Activated CD4-positive, alpha-beta T cell treated with anti-CD3 and anti-CD28 coated beads for 36 hours (primary cell): ENCODE measurements around the gene ABCB9. TPM values are rescaled to one million over a fixed set of nuclear protein-coding genes. Genes with fewer than 3 reads are reported as not detected.
"Not testable (repeated sequence)": the region's sequence is repeated elsewhere in the genome, so short reads cannot be mapped to it uniquely, and the experiment has no call there.

Experiments used
- ATAC-seq: fragments of 200-7000 bp; cut with Tn5 transposase; one replicate; pipeline ENCODE4 v1.10.0; 2021; ENCODE audit warnings: mild to moderate bottlenecking, moderate library complexity
- CTCF ChIA-PET: fragments of 350-600 bp; sonication (Branson Sonifier 250); formaldehyde crosslinking; loops from one replicate; lab custom pipeline; 2021; ENCODE audit warnings: antibody characterized with exemption; lab: Charles Lee
- POLR2A ChIA-PET: fragments of 350-600 bp; sonication (Branson Sonifier 250); formaldehyde crosslinking; loops from one replicate; lab custom pipeline; 2021; ENCODE audit warnings: antibody characterized with exemption, inconsistent platforms; lab: Charles Lee
- DNase-seq: peaks from one replicate; pipeline ENCODE4 v3.0.0-alpha.2; 2020
- H3K27ac Mint-ChIP-seq: one replicate; pipeline ENCODE4 v1.8.0; 2021; ENCODE audit warnings: mixed read lengths
- H3K27me3 Mint-ChIP-seq: one replicate; pipeline ENCODE4 v1.8.0; 2021; ENCODE audit warnings: mixed read lengths
- H3K36me3 Mint-ChIP-seq: one replicate; pipeline ENCODE4 v1.8.0; 2021; ENCODE audit warnings: low read depth, mixed read lengths
- H3K4me1 Mint-ChIP-seq: one replicate; pipeline ENCODE4 v1.8.0; 2021; ENCODE audit warnings: mixed read lengths
- H3K4me3 Mint-ChIP-seq: one replicate; pipeline ENCODE4 v1.8.0; 2021; ENCODE audit warnings: mild to moderate bottlenecking, moderate library complexity, mixed read lengths
- H3K9me3 Mint-ChIP-seq: one replicate; pipeline ENCODE4 v1.8.0; 2021; ENCODE audit warnings: low read depth, mixed read lengths
- intact Hi-C, 2 experiments: fragments of 100-400 bp; cut with DNase I in 1 of 2; cut with micrococcal nuclease in 1 of 2; formaldehyde crosslinking; loops; one replicate each; pipeline versions ENCODE4 v1.14.2 to v1.15.1; 2022 to 2024; cut with DNase I, micrococcal nuclease
- total RNA-seq, 2 experiments: library from RNA; stranded (reverse); gene quantifications; one replicate each; pipeline ENCODE4 v1.2.3, GENCODE V29; 2021

The ABCB9 gene
- total RNA-seq = 1 to 10 TPM; 3.8 to 6.3 TPM

GRCh38 chr12:122965851-122966742, at the start of gene ABCB9:
Gene ABCB9, minus strand, starts transcription at chr12:122966463. Its CDS starts 6,228 bp downstream, at chr12:122960235.
- peaks cover 2% of the 10 kb centered on the region for H3K4me1 Mint-ChIP-seq
- CTCF ChIA-PET = interaction anchor here (0.7 to 1.2 kb wide), 2 partner anchors 10 to 172 kb away, joined by 3 to 5 read pairs; no protein-coding TSS in a partner anchor
- H3K36me3 Mint-ChIP-seq = no peaks in the 10 kb centered on the region
- H3K4me3 Mint-ChIP-seq = peak within 1 kb of the TSS; percentile 63
- H3K9me3 Mint-ChIP-seq = no peaks in the 10 kb centered on the region
- no peaks in the 10 kb centered on the region for H3K27me3 Mint-ChIP-seq
- DNase-seq (peak; percentile 99), ATAC-seq (peak; percentile 99)
- H3K27ac Mint-ChIP-seq = peak within 1 kb of the TSS; percentile 42
- intact Hi-C loops = loop anchor here (1.0 to 5.0 kb wide), 6 partner anchors 8 to 740 kb away; partner anchors contain the start of genes DIABLO (in 1 of the 2), HIP1R (in 1 of the 2), KNTC1 (in 1 of the 2) and MPHOSPH9 (in 1 of the 2)
- POLR2A ChIA-PET = interaction anchor here (0.5 to 1.7 kb wide), 3 partner anchors 9 to 1294 kb away, joined by 4 to 9 read pairs (median 6); partner anchors contain the start of genes MPHOSPH9, MTRFR and OGFOD2

- CTCF ChIA-PET, H3K9me3 Mint-ChIP-seq, DNase-seq, POLR2A ChIA-PET, H3K27ac Mint-ChIP-seq, H3K4me1 Mint-ChIP-seq, ATAC-seq, H3K36me3 Mint-ChIP-seq, H3K27me3 Mint-ChIP-seq, H3K4me3 Mint-ChIP-seq, intact Hi-C loops: not testable (repeated sequence)
Measured at GRCh38 chr12:123014473-123014872, 48.2 kb upstream of the ABCB9 start.

GRCh38 chr12:123013185-123014095, 47.2 kb upstream of the ABCB9 start:
- CTCF ChIA-PET = no interaction called here
- ATAC-seq = no peak
- intact Hi-C loops = no loop called here
- H3K27ac Mint-ChIP-seq = no peak overlapping the region
- peaks cover 1% of the 10 kb centered on the region for H3K36me3 Mint-ChIP-seq
- H3K4me3 Mint-ChIP-seq = no peak overlapping the region
- POLR2A ChIA-PET = no interaction called here
- DNase-seq = no peak
- H3K27me3 Mint-ChIP-seq = no peaks in the 10 kb centered on the region
- H3K9me3 Mint-ChIP-seq = no peaks in the 10 kb centered on the region
- no peaks in the 10 kb centered on the region for H3K4me1 Mint-ChIP-seq

DNA sequence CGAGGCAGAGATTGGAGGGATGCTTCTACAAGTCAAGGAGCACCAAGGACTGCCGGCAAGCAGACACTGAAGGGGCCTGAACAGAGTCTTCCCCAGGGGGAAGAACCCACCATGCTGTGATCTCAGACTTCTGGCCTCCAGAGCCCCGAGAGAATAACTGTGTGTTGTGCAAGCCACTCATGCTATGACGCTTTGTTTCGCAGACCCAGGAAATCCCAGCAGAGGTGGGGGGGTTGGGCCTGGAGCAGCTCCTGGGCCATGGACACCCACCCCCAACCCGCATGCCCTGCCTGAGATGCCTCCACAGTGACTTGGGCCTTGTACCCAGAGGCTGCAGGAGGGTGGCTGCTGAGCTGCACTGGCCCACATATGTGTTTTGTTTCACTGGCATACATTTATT, 45.4 kb upstream of the ABCB9 start:
- ATAC-seq (no peak), DNase-seq (no peak)
- intact Hi-C loops = no loop called here
- no peak overlapping the region for H3K4me3 Mint-ChIP-seq
- H3K27ac Mint-ChIP-seq = no peak overlapping the region
- H3K36me3 Mint-ChIP-seq = peaks cover 1% of the 10 kb centered on the region
- ChIA-PET POLR2A (no interaction called here), CTCF (no interaction called here)
- no peaks in the 10 kb centered on the region for H3K4me1 Mint-ChIP-seq
- no peaks in the 10 kb centered on the region for H3K27me3 Mint-ChIP-seq
- no peaks in the 10 kb centered on the region for H3K9me3 Mint-ChIP-seq

- H3K4me3 Mint-ChIP-seq = no peak overlapping the region
- ChIA-PET CTCF (interaction anchor here (0.5 kb wide), 1 partner anchor 228 kb away, joined by 3 read pairs; no protein-coding TSS in a partner anchor), POLR2A (no interaction called here)
- no peaks in the 10 kb centered on the region for H3K27me3 Mint-ChIP-seq
- no peaks in the 10 kb centered on the region for H3K36me3 Mint-ChIP-seq
- no peak overlapping the region for H3K27ac Mint-ChIP-seq
- intact Hi-C loops = no loop called here
- no peaks in the 10 kb centered on the region for H3K9me3 Mint-ChIP-seq
- H3K4me1 Mint-ChIP-seq = no peaks in the 10 kb centered on the region
- ATAC-seq (no peak), DNase-seq (no peak)
Measured at GRCh38 chr12:123010681-123011080, 44.4 kb upstream of the ABCB9 start.

GRCh38 chr12:123010110-123010509, 43.8 kb upstream of the ABCB9 start:
- H3K36me3 Mint-ChIP-seq = no peaks in the 10 kb centered on the region
- DNase-seq = no peak
- intact Hi-C loops = no loop called here
- no peak overlapping the region for H3K27ac Mint-ChIP-seq
- ATAC-seq = no peak
- ChIA-PET CTCF (interaction anchor here (0.5 kb wide), 1 partner anchor 228 kb away, joined by 3 read pairs; no protein-coding TSS in a partner anchor), POLR2A (no interaction called here)
- H3K4me3 Mint-ChIP-seq = no peak overlapping the region
- no peaks in the 10 kb centered on the region for H3K27me3 Mint-ChIP-seq
- H3K4me1 Mint-ChIP-seq = no peaks in the 10 kb centered on the region
- no peaks in the 10 kb centered on the region for H3K9me3 Mint-ChIP-seq

DNA sequence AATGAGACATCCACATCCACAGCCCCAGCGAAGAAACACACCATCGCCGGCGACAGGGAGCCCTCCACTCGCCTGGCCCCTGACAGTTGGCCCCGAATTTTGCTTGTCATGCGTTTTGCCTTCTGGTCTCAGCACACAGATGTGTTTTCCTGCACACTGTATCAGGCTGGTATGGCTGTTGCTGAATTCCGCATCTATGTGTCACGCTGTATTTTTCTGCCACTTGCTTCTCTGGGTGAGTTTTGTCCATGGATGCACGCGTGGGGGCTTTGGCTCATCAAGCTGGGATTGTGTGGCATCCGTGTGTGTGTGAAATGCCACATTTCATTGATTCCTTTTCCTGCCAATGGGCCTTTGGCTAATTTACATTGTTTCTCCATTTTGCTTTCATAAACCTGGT, 40.7 kb upstream of the ABCB9 start:
- ChIA-PET CTCF (no interaction called here), POLR2A (no interaction called here)
- ATAC-seq (no peak), DNase-seq (no peak)
- H3K27me3 Mint-ChIP-seq = no peaks in the 10 kb centered on the region
- H3K9me3 Mint-ChIP-seq = no peaks in the 10 kb centered on the region
- H3K36me3 Mint-ChIP-seq = peaks cover 2% of the 10 kb centered on the region
- no peaks in the 10 kb centered on the region for H3K4me1 Mint-ChIP-seq
- no peak overlapping the region for H3K27ac Mint-ChIP-seq
- no peak overlapping the region for H3K4me3 Mint-ChIP-seq
- intact Hi-C loops = no loop called here

DNA sequence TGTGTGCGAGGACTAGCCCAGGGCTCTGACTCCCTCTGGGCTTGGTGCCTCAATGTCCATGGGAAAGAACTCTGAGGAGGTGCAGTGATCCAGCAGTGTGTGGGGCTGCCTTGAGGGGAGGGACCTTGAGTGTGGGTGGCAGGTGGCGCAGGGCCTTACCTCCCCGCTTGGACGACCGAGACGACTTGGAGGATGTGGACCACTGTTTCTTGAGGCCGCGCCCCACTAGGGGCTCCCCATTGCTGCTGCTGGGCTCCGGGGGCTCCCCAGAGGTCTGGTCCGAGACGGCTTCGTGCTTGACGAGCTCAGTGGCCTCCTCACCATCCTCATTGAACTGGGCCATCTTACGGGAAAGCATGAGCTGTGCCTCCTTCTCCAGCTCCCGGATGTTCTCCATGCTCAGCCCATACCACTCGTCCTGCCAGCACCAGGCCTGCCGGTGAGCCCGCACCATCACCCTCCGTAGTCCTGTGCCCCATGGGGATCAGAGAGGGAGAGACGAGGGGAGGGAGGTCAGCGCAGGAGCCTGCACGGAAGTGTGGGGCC, 38.9 kb upstream of the ABCB9 start:
- ATAC-seq (no peak), DNase-seq (no peak)
- H3K9me3 Mint-ChIP-seq = no peaks in the 10 kb centered on the region
- intact Hi-C loops = no loop called here
- no peak overlapping the region for H3K27ac Mint-ChIP-seq
- H3K4me1 Mint-ChIP-seq = no peaks in the 10 kb centered on the region
- ChIA-PET CTCF (interaction anchor here (1.4 kb wide), 1 partner anchor 11 kb away, joined by 3 read pairs; no protein-coding TSS in a partner anchor), POLR2A (no interaction called here)
- H3K27me3 Mint-ChIP-seq = no peaks in the 10 kb centered on the region
- H3K36me3 Mint-ChIP-seq = peaks cover 2% of the 10 kb centered on the region
- H3K4me3 Mint-ChIP-seq = no peak overlapping the region

DNA sequence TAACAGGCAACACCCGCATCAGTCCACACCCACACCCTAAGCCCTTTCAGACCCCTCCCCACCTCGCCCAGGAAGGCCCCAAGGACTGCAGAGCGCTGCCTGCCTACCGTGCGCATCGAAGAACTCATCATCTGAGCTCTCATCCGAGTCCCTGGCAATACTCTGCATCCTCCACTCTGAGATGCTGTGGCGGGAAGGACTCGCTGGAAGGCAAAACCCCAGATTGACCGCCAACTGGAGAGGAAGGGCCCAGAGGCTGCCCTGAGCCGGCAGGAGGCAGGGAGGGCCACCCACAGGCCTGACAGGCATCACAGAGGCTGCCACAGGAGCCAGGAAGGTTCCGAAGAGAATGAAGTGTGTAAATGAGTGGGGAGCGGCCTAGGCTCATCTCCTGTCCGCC, 38.0 kb upstream of the ABCB9 start:
- ATAC-seq (no peak), DNase-seq (no peak)
- Mint-ChIP-seq H3K4me3 (no peak overlapping the region), H3K36me3 (peaks cover 2% of the 10 kb centered on the region), H3K4me1 (no peaks in the 10 kb centered on the region), H3K27ac (no peak overlapping the region), H3K9me3 (no peaks in the 10 kb centered on the region), H3K27me3 (no peaks in the 10 kb centered on the region)
- ChIA-PET POLR2A (no interaction called here), CTCF (no interaction called here)
- intact Hi-C loops = no loop called here

GRCh38 chr12:123003257-123003656, 37.0 kb upstream of the ABCB9 start:
- intact Hi-C loops = no loop called here
- peaks cover 2% of the 10 kb centered on the region for H3K36me3 Mint-ChIP-seq
- H3K9me3 Mint-ChIP-seq = no peaks in the 10 kb centered on the region
- no peaks in the 10 kb centered on the region for H3K27me3 Mint-ChIP-seq
- no peak overlapping the region for H3K27ac Mint-ChIP-seq
- ChIA-PET CTCF (no interaction called here), POLR2A (no interaction called here)
- DNase-seq (no peak), ATAC-seq (no peak)
- no peak overlapping the region for H3K4me3 Mint-ChIP-seq
- H3K4me1 Mint-ChIP-seq = no peaks in the 10 kb centered on the region

DNA sequence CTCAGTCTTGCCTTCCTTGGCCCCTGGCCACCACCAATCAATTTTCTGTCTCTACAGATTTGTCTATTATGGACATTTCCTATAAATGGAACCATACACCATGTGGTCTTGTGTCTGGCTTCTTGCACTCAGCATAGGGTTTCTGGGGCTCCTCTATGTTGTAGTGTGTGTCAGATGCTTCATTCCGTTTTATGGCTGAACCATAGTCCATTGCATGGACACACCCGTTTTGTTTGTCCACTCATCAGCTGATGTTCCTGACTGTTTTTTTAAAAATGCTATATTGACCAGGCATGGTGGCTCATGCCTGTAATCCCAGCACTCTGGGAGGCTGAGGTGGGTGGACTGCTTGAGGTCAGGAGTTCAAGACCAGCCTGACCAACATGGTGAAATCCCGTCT, 35.2 kb upstream of the ABCB9 start:
- H3K4me1 Mint-ChIP-seq = no peaks in the 10 kb centered on the region
- no peak for DNase-seq
- no peaks in the 10 kb centered on the region for H3K9me3 Mint-ChIP-seq
- H3K36me3 Mint-ChIP-seq = peaks cover 2% of the 10 kb centered on the region
- no peak for ATAC-seq
- no peak overlapping the region for H3K4me3 Mint-ChIP-seq
- ChIA-PET POLR2A (no interaction called here), CTCF (no interaction called here)
- no peak overlapping the region for H3K27ac Mint-ChIP-seq
- intact Hi-C loops = no loop called here
- H3K27me3 Mint-ChIP-seq = no peaks in the 10 kb centered on the region
